ENCODE data around the gene C4B.

Gene C4B

DNA sequence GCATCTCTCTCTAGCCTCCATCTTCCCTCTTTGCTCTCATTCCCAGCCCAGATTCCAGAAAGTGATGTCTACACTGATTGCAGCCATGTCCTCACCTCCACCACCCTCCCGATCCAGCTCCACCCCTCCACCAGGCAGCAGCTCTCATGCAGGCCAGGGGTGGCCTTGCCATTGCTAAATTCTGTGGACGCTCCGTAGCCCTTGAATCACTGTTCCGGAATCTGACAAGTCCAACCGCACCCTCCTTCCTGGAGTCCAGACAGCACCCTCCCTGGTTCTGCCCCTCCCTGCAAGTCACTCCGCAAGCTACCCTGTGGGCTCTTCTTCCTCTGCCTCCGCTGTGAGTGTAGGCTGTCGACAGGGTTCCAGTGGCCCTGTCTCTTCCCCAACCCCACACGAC, 68.3 kb downstream of the C4B start:
- ATAC-seq (ENCODE audit: low read depth) (peak; percentile 85), DNase-seq (ENCODE audit: low spot score) (peak; percentile 86)
- Histone ChIP-seq H3K36me3 (ENCODE audit: low read depth) (no peaks in the 10 kb centered on the region), H3K4me1 (ENCODE audit: insufficient read depth, poor library complexity, severe bottlenecking) (peaks cover 51% of the 10 kb centered on the region), H3K27ac (ENCODE audit: poor library complexity, severe bottlenecking) (peak overlapping the region; percentile 68), H3K4me3 (ENCODE audit: severe bottlenecking) (no peak overlapping the region), H3K27me3 (ENCODE audit: insufficient read depth, poor library complexity, severe bottlenecking) (no peaks in the 10 kb centered on the region), H3K9me3 (ENCODE audit: severe bottlenecking) (no peaks in the 10 kb centered on the region)
- TF ChIP-seq, protein P1, sequence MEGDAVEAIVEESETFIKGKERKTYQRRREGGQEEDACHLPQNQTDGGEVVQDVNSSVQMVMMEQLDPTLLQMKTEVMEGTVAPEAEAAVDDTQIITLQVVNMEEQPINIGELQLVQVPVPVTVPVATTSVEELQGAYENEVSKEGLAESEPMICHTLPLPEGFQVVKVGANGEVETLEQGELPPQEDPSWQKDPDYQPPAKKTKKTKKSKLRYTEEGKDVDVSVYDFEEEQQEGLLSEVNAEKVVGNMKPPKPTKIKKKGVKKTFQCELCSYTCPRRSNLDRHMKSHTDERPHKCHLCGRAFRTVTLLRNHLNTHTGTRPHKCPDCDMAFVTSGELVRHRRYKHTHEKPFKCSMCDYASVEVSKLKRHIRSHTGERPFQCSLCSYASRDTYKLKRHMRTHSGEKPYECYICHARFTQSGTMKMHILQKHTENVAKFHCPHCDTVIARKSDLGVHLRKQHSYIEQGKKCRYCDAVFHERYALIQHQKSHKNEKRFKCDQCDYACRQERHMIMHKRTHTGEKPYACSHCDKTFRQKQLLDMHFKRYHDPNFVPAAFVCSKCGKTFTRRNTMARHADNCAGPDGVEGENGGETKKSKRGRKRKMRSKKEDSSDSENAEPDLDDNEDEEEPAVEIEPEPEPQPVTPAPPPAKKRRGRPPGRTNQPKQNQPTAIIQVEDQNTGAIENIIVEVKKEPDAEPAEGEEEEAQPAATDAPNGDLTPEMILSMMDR (IDR thresholded peaks at IDR 0.05; ENCODE audit: poor library complexity, severe bottlenecking) = no peak

DNA sequence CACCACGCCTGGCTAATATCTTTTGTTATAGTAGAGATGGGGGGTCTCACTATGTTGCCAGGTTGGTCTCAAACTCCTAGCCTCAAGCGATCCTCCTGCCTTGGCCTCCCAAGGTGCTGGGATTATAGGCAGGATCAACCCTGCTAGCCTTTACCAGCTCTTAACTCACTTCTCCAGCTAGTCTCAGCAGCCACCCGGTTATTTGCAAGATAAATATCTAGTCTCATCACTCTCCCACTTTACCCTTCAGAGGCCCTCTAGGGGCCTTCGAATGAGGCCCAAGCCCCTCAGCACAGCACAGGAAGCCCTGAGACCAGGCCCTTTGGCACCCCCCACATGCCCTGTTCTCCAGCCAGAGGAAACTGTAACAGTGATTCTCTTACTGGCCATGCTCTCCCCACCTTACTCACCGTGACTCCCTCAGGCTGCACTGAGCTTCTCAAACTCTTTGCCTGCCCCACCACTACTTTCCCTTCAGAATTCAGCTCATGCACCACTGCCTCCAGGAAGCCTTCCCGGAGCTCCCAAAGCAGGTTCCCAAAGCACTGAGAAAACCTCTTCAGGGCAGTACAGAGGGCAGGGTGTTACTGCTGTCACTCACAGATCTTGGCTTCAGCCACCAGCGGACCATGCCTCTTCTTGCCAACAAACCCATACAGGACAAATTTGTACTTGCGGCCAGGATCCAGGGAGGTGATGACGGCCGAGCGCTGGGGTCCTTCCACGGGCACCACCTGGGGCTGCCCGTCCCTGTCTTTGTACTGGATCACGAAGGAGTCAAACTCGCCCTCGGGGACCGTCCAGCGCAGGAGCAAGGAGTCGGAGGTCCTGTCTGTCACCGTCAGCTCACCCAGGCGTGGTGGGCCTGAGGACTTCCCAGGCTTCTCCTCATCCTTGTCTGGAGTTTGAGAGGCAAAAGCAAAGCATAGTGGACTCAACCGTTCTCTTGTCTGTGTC, 69.5 kb downstream of the C4B start:
- no peaks in the 10 kb centered on the region for H3K9me3 ChIP-seq (ENCODE audit: severe bottlenecking)
- ATAC-seq (ENCODE audit: low read depth) = no peak
- TF ChIP-seq, protein P1 (IDR thresholded peaks at IDR 0.05; ENCODE audit: poor library complexity, severe bottlenecking) = no peak
- peak overlapping the region; percentile 68 for H3K27ac ChIP-seq (ENCODE audit: poor library complexity, severe bottlenecking)
- H3K27me3 ChIP-seq (ENCODE audit: insufficient read depth, poor library complexity, severe bottlenecking) = no peaks in the 10 kb centered on the region
- no peak overlapping the region for H3K4me3 ChIP-seq (ENCODE audit: severe bottlenecking)
- no peaks in the 10 kb centered on the region for H3K36me3 ChIP-seq (ENCODE audit: low read depth)
- DNase-seq (ENCODE audit: low spot score) = no peak
- peaks cover 51% of the 10 kb centered on the region for H3K4me1 ChIP-seq (ENCODE audit: insufficient read depth, poor library complexity, severe bottlenecking)

DNA sequence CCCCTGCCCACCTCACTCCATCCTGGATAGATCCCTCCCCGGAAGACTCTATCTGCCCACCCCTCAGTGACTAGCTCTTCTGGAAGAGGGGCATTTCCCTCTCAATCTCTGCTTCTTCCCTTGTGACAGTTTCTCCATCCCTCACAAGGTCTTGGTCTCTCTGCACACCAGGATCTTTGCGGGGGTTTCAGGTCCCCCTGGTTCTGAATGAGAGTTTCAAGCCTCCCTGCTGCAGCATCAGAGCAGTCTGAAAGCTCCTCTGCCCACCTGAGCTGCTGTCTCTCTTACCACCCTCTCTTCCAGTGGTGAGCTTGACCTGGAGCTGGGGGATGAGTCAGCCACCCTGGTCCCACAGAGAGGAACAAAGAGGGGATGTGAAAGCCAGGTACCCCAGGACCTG, 70.2 kb downstream of the C4B start:
- ATAC-seq (ENCODE audit: low read depth) (no peak), DNase-seq (ENCODE audit: low spot score) (no peak)

More for the DNA sequence above, 70.2 kb downstream of the C4B start:
- Histone ChIP-seq H3K36me3 (ENCODE audit: low read depth) (no peaks in the 10 kb centered on the region), H3K4me1 (ENCODE audit: insufficient read depth, poor library complexity, severe bottlenecking) (peaks cover 45% of the 10 kb centered on the region), H3K27me3 (ENCODE audit: insufficient read depth, poor library complexity, severe bottlenecking) (no peaks in the 10 kb centered on the region), H3K9me3 (ENCODE audit: severe bottlenecking) (no peaks in the 10 kb centered on the region), H3K27ac (ENCODE audit: poor library complexity, severe bottlenecking) (no peak overlapping the region), H3K4me3 (ENCODE audit: severe bottlenecking) (no peak overlapping the region)
- TF ChIP-seq, protein P1 (IDR thresholded peaks at IDR 0.05; ENCODE audit: poor library complexity, severe bottlenecking) = no peak
